Psoas muscle (tissue), 8 donors: ENCODE results near the gene HDAC3. TPM values are rescaled to one million over a fixed set of nuclear protein-coding genes. Genes with fewer than 3 reads are reported as not detected.

Source experiments
- ATAC-seq, 4 donors: fragments of 200-7000 bp; cut with Tn5 transposase; one replicate each; pipeline ENCODE4 v1.9.1; 2020; ENCODE audit warnings: moderate library complexity in 3 of 4, mild to moderate bottlenecking in 2 of 4
- DNase-seq, 2 donors: peaks; one replicate each; pipeline ENCODE4 v3.0.0-alpha.2; 2020
- H3K27ac ChIP-seq: fragments of 200-600 bp; one replicate; pipeline ENCODE4 v1.8.0; 2022
- H3K27me3 ChIP-seq, 3 donors: fragments of 200-600 bp in 1 of 3; one replicate each; pipeline versions ENCODE4 v1.6.1 to v1.8.0; 2013 to 2022; ENCODE audit warnings: low read length in 2 of 3, mild to moderate bottlenecking in 2 of 3, moderate library complexity in 1 of 3; ENCODE audit not compliant: insufficient read depth in 3 of 3
- H3K36me3 ChIP-seq, 2 donors: fragments of 200-600 bp in 1 of 2; one replicate each; pipeline versions ENCODE4 v1.6.1 to v1.8.0; 2013 to 2022; ENCODE audit warnings: low read depth in 1 of 2, mild to moderate bottlenecking in 1 of 2, moderate library complexity in 1 of 2; ENCODE audit not compliant: insufficient read depth in 1 of 2
- H3K4me1 ChIP-seq: fragments of 200-600 bp; one replicate; pipeline ENCODE4 v1.8.0; 2022
- H3K4me3 ChIP-seq: fragments of 200-600 bp; one replicate; pipeline ENCODE4 v1.8.0; 2022; ENCODE audit warnings: mild to moderate bottlenecking
- H3K9me3 ChIP-seq: fragments of 200-600 bp; one replicate; pipeline ENCODE4 v1.8.0; 2022
- CTCF ChIP-seq: fragments of 200-600 bp; IDR thresholded peaks from one replicate; pipeline ENCODE4 v1.8.0; 2022; ENCODE audit warnings: antibody characterized with exemption
- WGBS, 3 donors: extraction: QIAGEN DNeasy Blood & Tissue Kit; methylation state at CpG; one replicate each; pipeline versions ENCODE4 v1.1.6 to v1.1.7; 2013; 5-methylcytosine and 5-hydroxymethylcytosine counted together
- intact Hi-C, 2 donors: fragments of 100-400 bp; cut with DNase I; formaldehyde crosslinking; loops; one replicate each; pipeline versions ENCODE4 v1.11.0 to v1.14.2; 2022
- polyA plus RNA-seq, 3 donors: library from polyadenylated mRNA; stranded (reverse); fragments of 200-250 nt; gene quantifications; one replicate each; pipeline ENCODE4 v1.2.3, GENCODE V29; 2013
- total RNA-seq, 4 donors: library from RNA; stranded (reverse); fragmentation: NEBNext Ultra II Directional in 2 of 4; extraction: Animal tissue kit (Norgen Biotek cat#: 25700) in 2 of 4; gene quantifications; one replicate each; pipeline versions ENCODE4 v1.2.1 to v1.2.4, GENCODE V29; 2021 to 2023
- donor health status: healthy with polysubstance abuse.
- donor health status: DM: no; HTN: no; CAD: no; lungs with moderate emphysema.
- donor health status: Bipolar disorder and iron deficiency.
- donor health status: healthy.
- donor health status: DM: yes; HTN: yes; CAD: no.
- donor health status: DM: no; HTN: no; CAD: no.
- donor health status: DM: no; HTN: no; CAD: no.
- donor health status: DM: yes; HTN: yes; CAD: no.

HDAC3 gene
- total and polyA plus RNA-seq, 7 donors: 16.9 to 41.3 (median 30.1) TPM

- WGBS, 3 donors: 96 to 98% (median 97%) methylated on average over 5 of the region's 5 CpGs
- H3K27me3 ChIP-seq: no peaks in the 10 kb centered on the region
- DNase-seq (no peak), ATAC-seq (no peak)
- H3K27ac ChIP-seq: no peak overlapping the region
- no peaks in the 10 kb centered on the region for H3K9me3 ChIP-seq
- H3K4me1 ChIP-seq: peaks cover 10% of the 10 kb centered on the region
- intact Hi-C loops: no loop called here
- H3K4me3 ChIP-seq: no peak overlapping the region
- no peak for TF ChIP-seq CTCF
- H3K36me3 ChIP-seq: peaks cover 8 to 82% of the 10 kb centered on the region in 2 donors
Measured at GRCh38 chr5:141630570-141631140, 6.0 kb downstream of the HDAC3 start.

GRCh38 chr5:141628175-141628788 lies 8.4 kb downstream of the HDAC3 start:
- H3K36me3 ChIP-seq: peaks cover 10 to 93% of the 10 kb centered on the region in 2 donors
- intact Hi-C loops: loop anchor here (10.0 kb wide), 1 partner anchor 53 kb away; no protein-coding TSS in a partner anchor

GRCh38 chr5:141623611-141624010 lies 13.0 kb downstream of the HDAC3 start:
- WGBS, 3 donors: 70 to 77% (median 75%) methylated on average over 5 of the region's 5 CpGs
- TF ChIP-seq CTCF: no peak
- no peak overlapping the region for H3K27ac ChIP-seq
- H3K36me3 ChIP-seq: peaks cover 13 to 90% of the 10 kb centered on the region in 2 donors
- intact Hi-C loops: loop anchor here (5.0 to 10.0 kb wide), 2 partner anchors 49 to 1231 kb away; no protein-coding TSS in a partner anchor
- DNase-seq (no peak), ATAC-seq (no peak)
- no peaks in the 10 kb centered on the region for H3K9me3 ChIP-seq
- no peaks in the 10 kb centered on the region for H3K4me1 ChIP-seq
- H3K27me3 ChIP-seq: no peaks in the 10 kb centered on the region
- no peak overlapping the region for H3K4me3 ChIP-seq

More at GRCh38 chr5:141628175-141628788, 8.4 kb downstream of the HDAC3 start:
- DNase-seq: no peak
- 95 to 99% (median 98%) methylated on average over 6 of the region's 6 CpGs for WGBS, 3 donors
- no peak overlapping the region for H3K4me3 ChIP-seq
- no peak for TF ChIP-seq CTCF
- no peak overlapping the region for H3K27ac ChIP-seq
- ATAC-seq: no peak
- H3K9me3 ChIP-seq: no peaks in the 10 kb centered on the region
- peaks cover 3% of the 10 kb centered on the region for H3K4me1 ChIP-seq
- no peaks in the 10 kb centered on the region for H3K27me3 ChIP-seq

- no peak overlapping the region for H3K4me3 ChIP-seq
- intact Hi-C loops: loop anchor here (5.0 to 10.0 kb wide), 2 partner anchors 48 to 1231 kb away; no protein-coding TSS in a partner anchor
- ATAC-seq: no peak
- no peak for DNase-seq
- no peaks in the 10 kb centered on the region for H3K27me3 ChIP-seq
- no peaks in the 10 kb centered on the region for H3K9me3 ChIP-seq
- H3K36me3 ChIP-seq: peaks cover 11 to 85% of the 10 kb centered on the region in 2 donors
- H3K27ac ChIP-seq: no peak overlapping the region
- TF ChIP-seq CTCF: no peak
- H3K4me1 ChIP-seq: no peaks in the 10 kb centered on the region
Measured at GRCh38 chr5:141623186-141623585, 13.5 kb downstream of the HDAC3 start.
